HepG2 (cell line): ENCODE measurements around the gene PDZD7. TPM values are rescaled to one million over a fixed set of nuclear protein-coding genes. Genes with fewer than 3 reads are reported as not detected.

Experiments used
- CREB1 ChIP-seq, 2 experiments: fragments of 450-650 bp in 1 of 2; IDR thresholded peaks; 2 replicates each; pipeline ENCODE4 v1.6.1; 2016 to 2017; ENCODE audit warnings: control low read depth in 1 of 2, mild to moderate bottlenecking in 1 of 2, missing compliant biosample characterization in 1 of 2, missing genetic modification characterization in 1 of 2
- CREB3 ChIP-seq: sonication (generic); formaldehyde crosslinking; IDR thresholded peaks from 2 replicates; pipeline ENCODE4 v1.5.0; 2020; ENCODE audit warnings: missing genetic modification reagents
- FOXP1 ChIP-seq, 2 experiments: fragments of 450-650 bp in 1 of 2; IDR thresholded peaks; 2 replicates each; pipeline ENCODE4 v1.6.1; 2017 to 2018; ENCODE audit warnings: antibody characterized with exemption in 1 of 2
- GPBP1L1 ChIP-seq: sonication (generic); formaldehyde crosslinking; IDR thresholded peaks from 2 replicates; pipeline ENCODE4 v1.5.0; 2020; ENCODE audit warnings: mild to moderate bottlenecking, missing genetic modification reagents
- HIVEP1 ChIP-seq: sonication (generic); formaldehyde crosslinking; IDR thresholded peaks from 2 replicates; pipeline ENCODE4 v1.4.0; 2020; ENCODE audit warnings: mild to moderate bottlenecking, missing genetic modification reagents
- HMG20B ChIP-seq: conservative IDR thresholded peaks from 2 replicates; pipeline ENCODE4 v1.6.1; 2016; ENCODE audit warnings: missing genetic modification reagents, missing compliant biosample characterization
- KDM1A ChIP-seq: IDR thresholded peaks from 2 replicates; pipeline ENCODE4 v1.6.1; 2016; ENCODE audit warnings: missing compliant biosample characterization
- KDM2A ChIP-seq: sonication (generic); formaldehyde crosslinking; IDR thresholded peaks from 2 replicates; pipeline ENCODE4 v1.4.0; 2020; ENCODE audit warnings: low read depth, missing genetic modification reagents, borderline replicate concordance
- KLF15 ChIP-seq: sonication (generic); formaldehyde crosslinking; IDR thresholded peaks from 2 replicates; pipeline ENCODE4 v1.8.1; 2023; ENCODE audit warnings: borderline replicate concordance, mild to moderate bottlenecking, inconsistent platforms, missing genetic modification reagents, mixed read lengths
- KLF6 ChIP-seq: IDR thresholded peaks from 2 replicates; pipeline ENCODE4 v1.8.0; 2016; ENCODE audit warnings: missing biosample characterization, missing genetic modification reagents
- NFIC ChIP-seq: IDR thresholded peaks from 2 replicates; pipeline ENCODE4 v1.6.1; 2012; ENCODE audit warnings: mild to moderate bottlenecking, low read length, inconsistent platforms
- NFYB ChIP-seq: sonication (generic); formaldehyde crosslinking; IDR thresholded peaks from 2 replicates; pipeline ENCODE4 v1.4.0; 2020; ENCODE audit warnings: missing genetic modification reagents
- RAD51 ChIP-seq: fragments of 450-650 bp; IDR thresholded peaks from 2 replicates; pipeline ENCODE4 v1.6.1; 2016; ENCODE audit warnings: borderline replicate concordance
- RARA ChIP-seq: IDR thresholded peaks from 2 replicates; pipeline ENCODE4 v1.6.1; 2016; ENCODE audit warnings: missing genetic modification reagents, missing compliant biosample characterization
- REST ChIP-seq, 2 experiments: IDR thresholded peaks; 2 replicates each; pipeline ENCODE4 v1.6.1; 2011 to 2012; ENCODE audit warnings: low read length in 2 of 2, borderline replicate concordance in 1 of 2, low read depth in 1 of 2, mild to moderate bottlenecking in 1 of 2, moderate library complexity in 1 of 2
- SP140L ChIP-seq: sonication (generic); formaldehyde crosslinking; IDR thresholded peaks from 2 replicates; pipeline ENCODE4 v1.4.0; 2020; ENCODE audit warnings: missing genetic modification reagents, borderline replicate concordance
- ZFY ChIP-seq: sonication (generic); formaldehyde crosslinking; IDR thresholded peaks from 2 replicates; pipeline ENCODE4 v1.4.0; 2020; ENCODE audit warnings: missing genetic modification reagents
- ZKSCAN1 ChIP-seq: fragments of 150-350 bp; IDR thresholded peaks from 2 replicates; pipeline ENCODE4 v1.6.1; 2014; ENCODE audit warnings: low read length
- ZNF256 ChIP-seq: sonication (generic); formaldehyde crosslinking; conservative IDR thresholded peaks from 2 replicates; pipeline ENCODE4 v1.4.0; 2020; ENCODE audit warnings: missing genetic modification reagents
- ZNF260 ChIP-seq: sonication (generic); formaldehyde crosslinking; IDR thresholded peaks from 2 replicates; pipeline ENCODE4 v1.4.0; 2020; ENCODE audit warnings: missing genetic modification reagents, low read depth, mild to moderate bottlenecking, borderline replicate concordance
- ZNF530 ChIP-seq: sonication (generic); formaldehyde crosslinking; IDR thresholded peaks from 2 replicates; pipeline ENCODE4 v1.5.0; 2020; ENCODE audit warnings: low read depth, mild to moderate bottlenecking, missing genetic modification reagents
- ZNF547 ChIP-seq: sonication (generic); formaldehyde crosslinking; IDR thresholded peaks from 2 replicates; pipeline ENCODE4 v1.5.1; 2020; ENCODE audit warnings: mild to moderate bottlenecking, missing genetic modification reagents
- ZNF567 ChIP-seq: sonication (generic); formaldehyde crosslinking; IDR thresholded peaks from 2 replicates; pipeline ENCODE4 v1.8.1; 2023; ENCODE audit warnings: mild to moderate bottlenecking, missing genetic modification reagents, borderline replicate concordance
- ZNF580 ChIP-seq: IDR thresholded peaks from 2 replicates; pipeline ENCODE4 v1.6.1; 2016; ENCODE audit warnings: low read depth, borderline replicate concordance
- ZNF883 ChIP-seq: sonication (generic); formaldehyde crosslinking; IDR thresholded peaks from 2 replicates; pipeline ENCODE4 v1.5.1; 2020; ENCODE audit warnings: mild to moderate bottlenecking, missing genetic modification reagents; ENCODE audit errors: not compliant biosample characterization
- ZSCAN30 ChIP-seq: sonication (generic); formaldehyde crosslinking; IDR thresholded peaks from 2 replicates; pipeline ENCODE4 v1.5.0; 2020; ENCODE audit warnings: mild to moderate bottlenecking, missing genetic modification reagents
- polyA plus RNA-seq, 8 experiments: library from polyadenylated mRNA; depleted of rRNA in 3 of 8; stranded (reverse) in 7 of 8; unstranded in 1 of 8; fragments of >200 nt; fragmentation: Illumina TruSeq in 4 of 8; extraction: Trizol in 4 of 8; gene quantifications; 2 replicates each; pipeline versions ENCODE4 v1.2.1 to v1.2.3, GENCODE V29; 2011 to 2016; ENCODE audit warnings: low read depth in 4 of 8, missing spikeins in 1 of 8, mixed read lengths in 1 of 8; ENCODE audit not compliant: insufficient read depth in 1 of 8
- total RNA-seq, 5 experiments: library from RNA; depleted of rRNA; stranded (reverse); fragments of >200 nt; fragmentation: Illumina TruSeq; extraction: Trizol; gene quantifications; 2 replicates each; pipeline ENCODE4 v1.2.3, GENCODE V29; 2016; ENCODE audit warnings: low read depth in 1 of 5

The PDZD7 gene
- total and polyA plus RNA-seq, 2 of the 13 experiments (the other 11 are each of a cell fraction or from before 2014, with no cell fraction given): 0.58 to 0.73 TPM

- TF ChIP-seq KDM2A (CRISPR knock-in tag) (peak; percentile 61; the same call in 1 of the 2 replicates), ZNF580 (no peak), CREB1 (IDR thresholded peaks at IDR 0.05) (no peak), CREB1 (CRISPR knock-in tag; IDR thresholded peaks at IDR 0.05) (no peak), ZNF256 (no peak), RARA (CRISPR knock-in tag) (no peak), KLF15 (CRISPR knock-in tag) (no peak), REST (IDR thresholded peaks at IDR 0.05; ENCODE audit: borderline replicate concordance in 1 of 2, low read depth in 1 of 2, low read length in 2 of 2) (no peak), FOXP1 (IDR thresholded peaks at IDR 0.05) (no peak), FOXP1 (CRISPR knock-in tag; IDR thresholded peaks at IDR 0.05) (peak; percentile 49; the same call in 1 of the 2 replicates), CREB3 (CRISPR knock-in tag) (no peak), HMG20B (CRISPR knock-in tag) (peak; percentile 72; the same call in 1 of the 2 replicates), ZNF883 (CRISPR knock-in tag) (no peak), ZSCAN30 (CRISPR knock-in tag) (no peak), SP140L (CRISPR knock-in tag) (no peak), ZFY (peak; percentile 26; the same call in 1 of the 2 replicates), ZNF530 (no peak), KLF6 (no peak), HIVEP1 (CRISPR knock-in tag) (0 out of 2 replicates have a peak, but pooled peaks have one; percentile 31), ZNF567 (no peak), NFIC (no peak), NFYB (CRISPR knock-in tag) (no peak), ZKSCAN1 (no peak), ZNF547 (CRISPR knock-in tag) (no peak), GPBP1L1 (CRISPR knock-in tag) (no peak), RAD51 (no peak), ZNF260 (CRISPR knock-in tag) (no peak), KDM1A (CRISPR knock-in tag) (peak; percentile 75; the same call in 1 of the 2 replicates)
Observed at GRCh38 chr10:101008823-101009423, 22.0 kb downstream of the PDZD7 start (continued).
